BJ (cell line): ENCODE measurements around the gene CTTNBP2. TPM values are rescaled to one million over a fixed set of nuclear protein-coding genes. Genes with fewer than 3 reads are reported as not detected.

ENCODE experiments used
- CTCF ChIA-PET: fragments of 350-600 bp; formaldehyde crosslinking; extraction: SDS; loops from one replicate; lab custom pipeline; 2021; ENCODE audit warnings: antibody characterized with exemption, inconsistent platforms; lab: Yijun Ruan, JAX
- POLR2A ChIA-PET: fragments of 300-600 bp; sonication (Branson Sonifier 250); formaldehyde crosslinking; extraction: SDS; loops from one replicate; lab custom pipeline; 2021; ENCODE audit warnings: antibody characterized with exemption; lab: Charles Lee
- DNase-seq: peaks from one replicate; pipeline ENCODE4 v3.0.0-alpha.2; 2011; ENCODE audit warnings: low read depth
- H3K27me3 ChIP-seq: 2 replicates; pipeline ENCODE4 v1.6.0; 2011; ENCODE audit warnings: low read length; ENCODE audit not compliant: control insufficient read depth, insufficient read depth
- H3K36me3 ChIP-seq: 2 replicates; pipeline ENCODE4 v1.5.1; 2011; ENCODE audit warnings: low read length; ENCODE audit not compliant: control insufficient read depth, insufficient read depth
- H3K4me3 ChIP-seq: 2 replicates; pipeline ENCODE4 v1.5.1; 2011; ENCODE audit warnings: low read depth, mild to moderate bottlenecking, control low read depth, low read length
- CTCF ChIP-seq: IDR thresholded peaks from 2 replicates; pipeline ENCODE4 v1.5.1; 2011; ENCODE audit warnings: low read depth, mild to moderate bottlenecking, control low read depth, inconsistent platforms, low read length, moderate library complexity; ENCODE audit not compliant: insufficient read depth
- polyA plus RNA-seq: library from polyadenylated mRNA; depleted of rRNA; stranded (reverse); fragments of >200 nt; gene quantifications from 2 replicates; pipeline ENCODE4 v1.2.3, GENCODE V29; 2011

Gene CTTNBP2
- polyA plus RNA-seq, 1 experiment, result 0.34 TPM

DNA sequence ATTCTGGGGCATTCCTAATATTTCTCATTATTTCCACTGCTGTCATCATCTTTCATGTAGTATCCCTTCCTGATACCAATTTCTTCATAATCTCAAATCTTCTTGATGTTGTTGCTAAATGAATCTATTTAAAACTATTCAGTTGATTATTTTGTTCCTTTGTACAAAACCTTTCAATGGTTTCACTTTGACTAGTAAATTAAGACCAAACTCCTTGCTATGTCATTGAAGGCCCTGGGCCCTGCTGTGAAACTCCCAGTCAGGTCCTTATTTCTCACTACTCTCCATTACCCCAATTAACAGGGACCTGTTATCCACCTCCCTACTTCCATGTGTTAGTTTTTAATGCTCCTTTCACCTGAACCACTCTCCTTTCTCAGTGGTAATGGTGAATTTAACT, 97.0 kb downstream of the CTTNBP2 start:
- ChIA-PET POLR2A (no interaction called here), CTCF (interaction anchor here (0.7 kb wide), 1 partner anchor 9 kb away, joined by 3 read pairs; no protein-coding TSS in a partner anchor)
- TF ChIP-seq CTCF, result no peak
- no peaks in the 10 kb centered on the region for H3K36me3 ChIP-seq
- no peak for DNase-seq
- no peaks in the 10 kb centered on the region for H3K27me3 ChIP-seq
- no peak overlapping the region for H3K4me3 ChIP-seq

DNA sequence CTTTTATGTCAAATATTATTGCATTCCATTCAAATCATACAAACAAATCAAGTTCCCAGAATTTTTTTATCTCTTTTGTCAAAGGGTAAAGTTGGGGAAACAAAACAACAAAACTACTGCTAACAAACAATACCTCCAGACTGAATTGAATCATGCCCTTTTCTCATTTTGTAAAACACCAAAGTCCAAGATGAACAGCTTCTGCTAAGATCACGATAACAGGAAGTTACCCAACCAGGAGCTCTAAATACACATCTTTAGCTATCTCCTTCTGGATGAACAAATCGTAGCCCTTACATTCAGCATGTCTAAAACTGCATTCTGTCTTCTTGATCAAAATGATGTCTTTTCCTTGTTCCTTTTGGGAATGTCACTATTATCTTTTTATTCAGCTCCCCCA, 97.4 kb downstream of the CTTNBP2 start:
- Histone ChIP-seq H3K4me3 (no peak overlapping the region), H3K27me3 (no peaks in the 10 kb centered on the region), H3K36me3 (no peaks in the 10 kb centered on the region)
- CTCF ChIA-PET, result no interaction called here
- DNase-seq, result no peak
- no peak for TF ChIP-seq CTCF
- POLR2A ChIA-PET, result no interaction called here

GRCh38 chr7:117774943-117775342, 98.3 kb downstream of the CTTNBP2 start:
- Histone ChIP-seq H3K36me3 (no peaks in the 10 kb centered on the region), H3K4me3 (no peak overlapping the region), H3K27me3 (no peaks in the 10 kb centered on the region)
- no peak for TF ChIP-seq CTCF
- no peak for DNase-seq
- ChIA-PET POLR2A (no interaction called here), CTCF (no interaction called here)

DNA sequence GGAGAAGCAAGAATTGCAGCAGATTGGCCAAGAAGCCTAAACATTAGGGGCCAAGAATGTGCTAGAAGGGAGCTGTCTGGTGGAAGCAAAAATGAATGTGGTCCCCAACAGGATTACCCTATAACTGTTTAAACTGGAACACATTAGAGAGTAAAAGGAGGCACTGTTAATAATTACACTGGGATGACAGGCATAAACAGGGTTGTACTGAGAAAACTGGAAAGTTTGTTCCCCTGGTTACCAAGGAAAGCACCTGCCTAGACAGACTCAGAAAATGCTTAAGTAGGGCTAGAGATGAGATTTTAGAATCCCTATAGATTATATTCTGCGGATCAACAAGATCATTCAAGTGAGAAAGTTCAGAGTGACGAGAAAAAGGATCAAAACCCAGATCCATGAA, 100.8 kb downstream of the CTTNBP2 start:
- Histone ChIP-seq H3K36me3 (no peaks in the 10 kb centered on the region), H3K27me3 (no peaks in the 10 kb centered on the region), H3K4me3 (no peak overlapping the region)
- POLR2A ChIA-PET, result no interaction called here
- CTCF ChIA-PET, result no interaction called here
- TF ChIP-seq CTCF, result no peak
- DNase-seq, result no peak

- POLR2A ChIA-PET, result no interaction called here
- TF ChIP-seq CTCF, result no peak
- no peak for DNase-seq
- Histone ChIP-seq H3K27me3 (no peaks in the 10 kb centered on the region), H3K4me3 (no peak overlapping the region), H3K36me3 (no peaks in the 10 kb centered on the region)
- CTCF ChIA-PET, result no interaction called here
These were observed 101.5 kb downstream of the CTTNBP2 start for GRCh38 chr7:117771756-117772155.
